Measurements from ENCODE around the gene MKLN1. TPM values are rescaled to one million over a fixed set of nuclear protein-coding genes. Genes with fewer than 3 reads are reported as not detected.

The MKLN1 gene
- total RNA-seq, 1 experiment from 2014 or later, result 30.0 TPM

DNA sequence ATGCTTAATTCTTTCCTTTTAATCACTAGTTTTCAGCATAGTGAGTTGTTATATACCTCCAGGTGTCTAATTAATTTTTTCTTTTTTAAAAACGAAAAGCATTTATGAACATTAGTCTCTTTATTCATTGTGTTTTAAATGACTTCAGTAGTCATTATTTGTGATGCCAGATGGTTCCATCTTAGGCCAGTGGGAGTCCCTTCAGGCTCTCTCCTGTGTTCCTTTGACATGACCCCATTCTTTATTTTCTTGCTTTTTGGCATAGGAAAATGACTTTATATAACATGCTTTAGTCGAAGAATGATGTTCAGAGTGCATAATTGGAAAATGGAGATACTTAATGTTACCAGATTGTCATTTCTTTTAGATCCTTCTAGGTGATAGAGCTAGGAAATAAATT is 24.4 kb downstream of the MKLN1 start:
- DNase-seq (ENCODE audit: low read depth), result no peak

DNA sequence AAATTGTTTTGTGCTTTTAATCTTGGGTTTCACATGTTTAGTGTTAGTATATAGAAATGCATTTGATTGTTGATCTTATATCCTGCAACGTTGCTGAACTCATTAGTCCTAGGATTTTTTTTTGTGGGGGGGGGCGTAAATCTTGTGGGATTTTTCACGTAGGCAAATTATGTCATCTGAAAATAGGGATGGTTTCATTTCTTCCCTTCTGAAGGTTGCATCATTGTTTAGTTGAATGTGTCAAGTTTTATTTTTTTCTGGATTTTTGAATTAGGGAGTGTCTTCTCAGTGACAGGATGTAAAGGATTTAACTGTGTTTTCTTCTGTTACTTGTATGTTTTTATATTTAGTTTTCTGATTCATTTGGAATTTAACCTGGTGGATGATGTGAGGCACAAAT is 26.7 kb downstream of the MKLN1 start:
- no peak for DNase-seq (ENCODE audit: low read depth)

DNA sequence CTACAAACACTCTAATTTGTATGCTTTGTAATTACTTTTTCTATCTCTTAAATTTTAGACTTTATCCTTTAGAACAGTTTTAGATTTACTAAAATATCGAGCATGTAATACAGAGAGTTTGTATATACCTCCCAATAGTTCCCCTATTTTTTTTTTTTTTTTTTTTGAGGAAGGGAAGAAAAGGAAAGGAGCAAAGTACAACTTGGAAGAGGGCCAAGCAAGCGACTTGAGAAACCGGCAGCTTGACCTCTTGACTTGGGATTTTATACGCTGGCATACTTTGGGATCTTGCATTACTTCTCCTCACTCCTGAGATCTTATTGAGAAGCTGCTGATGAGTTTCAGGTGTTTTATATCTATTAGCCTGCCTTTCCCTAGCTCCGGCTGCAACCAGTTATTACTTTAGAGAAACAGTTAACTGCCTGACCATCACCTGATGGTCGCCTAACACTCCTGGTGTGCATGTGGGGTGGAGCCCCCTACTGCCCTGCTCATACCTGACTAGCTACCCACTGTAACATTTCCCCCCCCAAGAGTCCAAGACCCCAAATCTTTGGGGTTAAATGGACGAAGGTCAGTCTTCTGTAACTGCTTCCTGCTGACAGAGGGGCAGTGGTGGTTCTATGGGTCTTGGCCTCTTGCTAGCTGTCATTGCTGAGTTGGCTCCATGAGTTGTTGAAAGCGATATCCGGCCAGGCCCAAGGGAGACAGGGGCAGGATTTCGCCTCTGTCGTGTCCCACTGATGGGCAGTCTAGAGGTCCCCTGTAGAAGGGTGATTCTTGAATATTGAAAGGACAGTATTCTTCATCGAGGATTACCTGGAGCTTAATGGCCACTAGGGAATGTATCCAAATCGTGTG is 28.5 kb downstream of the MKLN1 start:
- no peak for DNase-seq (ENCODE audit: low read depth)

DNA sequence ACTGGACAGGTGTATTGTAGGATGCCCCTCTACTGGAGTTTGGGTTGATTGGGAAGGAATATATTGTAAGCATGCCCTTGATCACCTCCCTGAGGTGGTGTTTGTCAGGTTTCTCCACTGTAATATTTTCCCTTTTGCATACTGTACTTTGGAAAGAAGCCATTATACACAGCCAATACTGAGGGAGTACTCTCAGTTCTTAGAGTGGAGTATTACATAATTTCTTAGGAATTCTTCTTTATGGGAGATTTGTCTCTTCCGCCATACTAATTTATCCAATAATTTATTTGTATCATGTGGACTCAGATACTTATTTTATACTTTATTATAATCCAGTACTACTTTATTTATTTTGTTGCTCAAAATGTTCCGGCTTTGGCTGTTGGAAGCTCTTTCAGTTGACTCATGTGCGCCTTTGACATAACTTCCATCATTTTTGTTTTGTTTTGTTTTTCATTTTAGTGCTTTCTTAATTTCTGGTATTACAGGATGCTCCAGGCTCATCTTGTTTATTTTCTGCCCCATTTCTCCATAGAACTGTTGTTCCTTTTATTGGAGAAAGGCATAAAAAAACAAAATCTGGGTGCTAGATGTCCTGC is 29.7 kb downstream of the MKLN1 start:
- DNase-seq (ENCODE audit: low read depth), result no peak

GRCh38 chr7:131358636-131359035 is 31.0 kb downstream of the MKLN1 start:
- no peak for DNase-seq (ENCODE audit: low read depth)

DNA sequence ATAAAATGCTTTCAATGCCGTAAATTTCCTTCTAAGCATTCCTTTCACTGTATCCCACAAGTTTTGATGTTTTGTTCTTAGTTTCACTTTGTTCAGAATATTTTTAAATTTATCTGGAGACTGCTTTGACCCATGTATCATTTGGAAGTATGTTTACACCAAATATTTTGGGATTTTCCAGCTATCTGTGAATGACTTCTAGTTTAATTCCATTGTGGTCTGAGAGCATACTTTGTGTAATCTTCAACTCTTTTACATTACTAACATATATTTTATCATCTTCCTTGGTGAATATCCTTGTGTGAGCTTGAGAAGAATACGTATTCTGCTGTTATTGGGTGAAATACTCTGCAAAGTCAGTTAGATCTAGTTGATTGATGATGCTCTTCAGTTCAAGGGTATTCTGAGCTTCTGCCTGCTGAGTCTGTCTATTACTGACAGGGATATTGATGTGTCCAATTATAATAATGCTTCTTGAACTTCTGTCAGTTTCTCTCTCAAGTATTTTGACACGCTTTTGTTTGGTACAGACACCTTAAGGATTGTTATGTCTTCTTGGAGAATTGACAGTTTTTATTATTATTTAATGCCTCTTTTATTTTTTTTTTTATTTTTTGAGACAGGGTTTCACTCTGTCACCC is 31.6 kb downstream of the MKLN1 start:
- no peak for DNase-seq (ENCODE audit: low read depth)

DNA sequence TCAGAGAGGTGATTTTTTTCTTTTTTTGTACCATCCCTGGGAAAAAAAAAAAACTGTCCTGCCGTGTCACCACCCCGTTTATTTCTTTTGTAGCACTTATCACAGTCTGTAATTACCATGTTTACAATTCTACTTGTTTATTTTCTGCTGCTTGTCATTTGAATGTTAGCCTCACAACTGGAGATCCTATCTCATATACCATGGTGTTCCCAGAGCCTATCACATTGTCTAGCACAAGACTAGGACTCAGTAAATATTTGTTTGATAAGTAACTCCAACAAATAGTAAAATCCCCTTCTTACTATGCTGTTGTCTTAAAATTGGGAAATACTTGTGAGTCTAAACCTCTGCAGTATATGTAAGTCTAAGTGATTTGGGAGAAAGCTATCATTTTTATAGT is 36.0 kb downstream of the MKLN1 start:
- DNase-seq (ENCODE audit: low read depth), result no peak

DNA sequence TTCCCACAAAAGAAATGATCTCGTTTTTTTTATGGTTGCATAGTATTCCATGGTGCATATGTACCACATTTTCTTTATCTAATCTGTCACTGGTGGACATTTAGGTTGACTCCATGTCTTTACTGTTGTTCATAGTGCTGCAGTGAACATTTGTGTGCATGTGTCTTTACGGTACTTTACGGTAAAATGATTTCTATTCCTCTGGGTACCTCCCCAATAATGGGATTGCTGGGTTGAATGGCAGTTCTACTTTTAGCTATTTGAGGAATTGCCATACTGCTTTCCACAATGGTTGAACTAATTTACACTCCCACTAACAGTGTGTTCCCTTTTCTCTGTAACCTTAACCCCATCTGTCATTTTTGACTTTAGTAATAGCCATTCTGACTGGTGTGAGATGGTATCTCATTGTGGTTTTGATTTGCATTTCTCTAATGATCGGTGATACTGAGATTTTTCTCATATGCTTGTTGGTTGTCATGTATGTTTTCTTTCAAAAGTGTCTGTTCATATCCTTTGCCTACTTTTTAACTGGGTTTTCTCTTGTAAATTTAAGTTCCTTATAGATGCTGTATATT is 37.2 kb downstream of the MKLN1 start:
- no peak for DNase-seq (ENCODE audit: low read depth)

DNA sequence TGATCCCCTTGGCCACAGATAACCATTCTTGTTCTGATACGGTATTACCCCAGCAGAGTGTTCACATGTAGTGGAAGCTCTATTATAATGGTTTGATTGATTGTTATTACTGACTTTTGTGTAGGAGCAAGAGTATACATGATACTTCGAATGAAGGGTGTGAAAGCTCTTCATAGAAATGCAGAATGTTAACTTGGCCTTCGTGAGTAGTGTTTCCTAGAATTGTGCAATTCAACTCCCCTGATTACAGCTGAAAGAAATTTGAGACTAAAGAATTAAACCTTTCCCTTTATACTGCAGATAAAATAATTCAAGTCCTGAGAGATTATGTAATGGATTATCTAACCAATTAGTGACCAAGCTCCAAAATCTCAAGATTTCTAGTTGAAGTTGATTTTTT is 38.2 kb downstream of the MKLN1 start:
- no peak for DNase-seq (ENCODE audit: low read depth)

DNA sequence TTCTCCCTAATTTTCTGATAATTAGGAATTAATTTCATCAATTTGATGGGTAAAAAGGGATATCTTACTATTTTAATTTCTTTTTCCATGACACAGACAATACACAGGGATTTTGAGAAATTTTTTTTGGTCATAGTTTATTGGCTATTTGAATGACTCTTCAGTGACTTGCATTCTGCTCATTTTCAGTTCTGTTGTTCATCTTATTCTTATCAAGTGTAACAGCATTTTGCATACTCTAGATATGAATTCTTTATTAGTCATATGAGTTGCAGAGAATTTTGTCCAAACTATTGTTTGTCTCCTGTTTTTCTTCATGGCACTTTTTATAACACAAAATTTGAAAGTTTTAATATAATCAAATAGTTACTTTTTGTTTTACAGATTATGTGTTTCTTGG is 41.7 kb downstream of the MKLN1 start:
- no peak for DNase-seq (ENCODE audit: low read depth)

DNA sequence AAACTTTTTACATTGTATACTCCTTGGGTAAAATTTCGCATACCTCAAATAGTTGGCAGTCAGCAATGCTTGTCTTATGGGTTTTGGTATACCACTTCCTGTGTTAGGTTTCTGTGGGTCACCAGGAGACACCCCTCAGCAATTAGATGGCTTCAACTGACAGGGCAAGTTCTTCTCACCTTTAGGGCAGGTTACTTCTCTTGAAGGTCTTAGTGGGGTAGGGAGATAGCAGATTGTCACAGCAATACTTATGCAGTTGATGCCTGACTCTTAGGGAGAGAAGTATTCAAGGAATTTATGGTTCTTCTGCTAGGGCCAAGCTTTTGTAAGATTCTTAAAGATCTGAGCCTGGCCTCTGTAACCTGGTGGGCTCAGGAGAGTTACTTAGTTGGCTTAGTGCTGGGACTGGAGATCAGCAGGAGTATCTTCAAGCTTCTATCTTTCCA is 42.9 kb downstream of the MKLN1 start:
- peak; percentile 61 for DNase-seq (ENCODE audit: low read depth)

DNA sequence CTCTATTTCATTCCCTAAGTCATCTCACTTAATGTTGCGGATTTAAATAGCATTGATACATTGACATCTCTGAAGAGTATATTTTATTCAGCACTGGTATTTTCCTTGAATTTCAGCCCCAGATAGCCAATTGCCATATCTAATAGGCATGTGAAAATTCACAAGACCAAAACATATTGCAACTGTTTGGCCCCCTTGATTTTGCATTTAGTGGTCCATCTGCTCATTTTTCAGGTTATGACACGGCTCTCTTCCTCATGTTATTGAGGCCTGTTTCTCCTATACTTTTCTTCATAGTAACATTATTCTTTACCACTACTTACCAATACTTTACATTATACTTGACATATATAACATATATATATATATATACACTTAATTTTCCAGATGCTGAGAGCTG is 43.7 kb downstream of the MKLN1 start:
- DNase-seq (ENCODE audit: low read depth), result no peak

- DNase-seq (ENCODE audit: low read depth), result no peak
Observed at GRCh38 chr7:131372554-131372953, 44.9 kb downstream of the MKLN1 start.

DNA sequence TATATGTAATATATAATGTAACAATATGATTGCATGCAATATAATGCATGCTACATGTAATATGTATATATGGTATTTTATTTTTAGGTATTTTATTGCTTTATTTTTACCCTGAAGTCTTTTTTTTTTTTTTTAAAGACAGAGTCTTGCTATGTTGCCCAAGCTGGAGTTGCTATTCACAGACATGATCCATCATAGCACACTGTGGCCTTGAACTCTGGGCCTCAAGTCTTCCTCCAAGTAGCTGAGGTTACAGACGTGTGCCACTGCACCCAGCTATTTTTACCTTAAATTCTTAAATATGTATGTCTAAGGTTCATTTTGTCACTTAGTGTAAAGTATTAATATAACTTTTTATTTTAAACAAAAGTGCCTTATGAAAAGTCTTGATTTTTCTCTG is 47.1 kb downstream of the MKLN1 start:
- no peak for DNase-seq (ENCODE audit: low read depth)

GRCh38 chr7:131381069-131381838 is 53.6 kb downstream of the MKLN1 start:
- DNase-seq (ENCODE audit: low read depth), result peak; percentile 38

- peak; percentile 1 for DNase-seq (ENCODE audit: low read depth)
Observed at GRCh38 chr7:131383417-131384285, 56.0 kb downstream of the MKLN1 start.

- no peak for DNase-seq (ENCODE audit: low read depth)
Observed at GRCh38 chr7:131384286-131384635, 56.6 kb downstream of the MKLN1 start.

DNA sequence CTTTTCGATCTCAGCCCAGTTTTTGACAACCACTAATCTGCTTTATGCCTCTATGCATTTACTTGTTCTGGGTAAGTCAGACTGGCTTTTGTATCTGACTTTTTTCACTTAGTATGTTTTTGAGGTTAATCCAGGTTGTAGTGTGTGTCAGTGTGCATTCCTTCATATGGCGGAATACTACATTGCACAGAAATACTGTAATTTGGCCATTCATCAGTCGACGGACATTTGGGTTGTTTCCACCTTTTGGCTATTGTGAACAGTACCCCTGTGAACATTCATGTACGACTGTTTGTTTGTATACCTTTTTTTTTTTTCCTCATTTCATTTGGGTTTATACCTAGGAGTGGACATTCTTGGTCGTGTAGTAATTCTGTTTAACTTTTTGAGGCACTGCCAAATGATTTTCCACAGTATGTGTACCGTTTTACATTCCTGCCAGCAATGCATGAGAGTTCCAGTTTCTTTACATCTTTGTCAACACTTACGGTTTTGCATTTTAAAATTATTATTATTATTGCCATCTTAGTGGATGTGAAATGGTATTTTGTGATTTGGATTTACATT is 57.4 kb downstream of the MKLN1 start:
- DNase-seq (ENCODE audit: low read depth), result no peak

DNA sequence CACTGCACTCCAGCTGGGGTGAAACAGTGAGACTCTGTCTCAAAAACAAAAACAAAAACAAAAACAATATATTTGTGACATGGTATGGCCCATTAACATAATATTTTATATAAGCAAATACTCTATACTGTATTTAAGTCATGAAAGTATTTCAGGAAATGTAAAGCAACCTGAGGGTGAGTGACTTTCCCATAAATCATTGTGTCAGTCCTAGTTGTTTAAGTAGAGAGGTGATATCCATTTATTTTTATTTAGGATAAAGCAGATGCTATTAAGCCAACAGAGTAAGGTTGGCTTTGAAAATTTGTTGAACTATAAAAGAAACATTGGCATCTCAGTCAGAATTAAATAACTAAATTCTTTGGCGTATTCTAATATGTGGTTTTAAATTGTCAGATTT is 60.5 kb downstream of the MKLN1 start:
- no peak for DNase-seq (ENCODE audit: low read depth)

DNA sequence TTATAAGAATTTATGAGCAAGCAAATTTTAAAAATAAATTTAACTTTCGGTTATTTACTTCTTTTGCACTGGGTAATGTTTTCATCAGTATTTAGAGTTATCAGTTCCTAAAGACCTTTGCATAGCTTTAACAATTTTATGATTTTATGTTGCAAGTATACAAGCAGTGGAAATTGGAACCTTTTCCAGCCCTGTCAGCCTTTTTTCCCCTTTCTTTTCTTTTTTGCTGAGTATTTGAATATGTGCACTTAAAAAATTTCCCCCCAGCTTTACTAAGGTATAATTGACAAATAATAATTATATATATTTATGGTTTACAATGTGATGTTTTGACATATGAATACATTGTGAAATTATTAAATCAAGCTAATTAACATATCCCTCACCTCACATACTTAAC is 62.6 kb downstream of the MKLN1 start:
- DNase-seq (ENCODE audit: low read depth), result no peak
